K562 (cell line): ENCODE data around the gene RASIP1. TPM values are rescaled to one million over a fixed set of nuclear protein-coding genes. Genes with fewer than 3 reads are reported as not detected.

Experiments used
- E2F3 ChIP-seq: fragments of 250-450 bp; sonication (Bioruptor Pico); IDR thresholded peaks from 2 replicates; pipeline ENCODE4 v1.4.0; 2020; ENCODE audit warnings: mild to moderate bottlenecking
- EWSR1 ChIP-seq: fragments of 450-650 bp; IDR thresholded peaks from 2 replicates; pipeline ENCODE4 v1.6.1; 2018; ENCODE audit warnings: borderline replicate concordance, mild to moderate bottlenecking, low read depth, moderate library complexity; ENCODE audit not compliant: partially characterized antibody
- GTF2E2 ChIP-seq: fragments of 200-800 bp; sonication (Bioruptor generic); IDR thresholded peaks from 2 replicates; pipeline ENCODE4 v1.6.1; 2016; ENCODE audit warnings: missing genetic modification characterization, missing compliant biosample characterization
- HCFC1 ChIP-seq: IDR thresholded peaks from 2 replicates; pipeline ENCODE4 v1.6.1; 2012; ENCODE audit warnings: low read depth, low read length, improper control_type of control experiment
- HLTF ChIP-seq: fragments of 450-650 bp; IDR thresholded peaks from 2 replicates; pipeline ENCODE4 v1.6.1; 2016
- JUNB ChIP-seq: fragments of 450-650 bp; formaldehyde crosslinking; conservative IDR thresholded peaks from 2 replicates; pipeline ENCODE4 v1.4.0; 2020; ENCODE audit warnings: mild to moderate bottlenecking
- MIER1 ChIP-seq: fragments of 450-650 bp; IDR thresholded peaks from 2 replicates; pipeline ENCODE4 v1.6.1; 2016; ENCODE audit warnings: antibody characterized with exemption, mild to moderate bottlenecking, low read depth
- MYNN ChIP-seq, 2 experiments: sonication (generic); formaldehyde crosslinking in 1 of 2; IDR thresholded peaks; 2 replicates each; pipeline versions ENCODE4 v1.5.0 to v1.6.1; 2016 to 2020; ENCODE audit warnings: antibody characterized with exemption in 1 of 2, missing genetic modification reagents in 1 of 2
- NCOA4 ChIP-seq: fragments of 450-650 bp; IDR thresholded peaks from 2 replicates; pipeline ENCODE4 v1.6.1; 2018; ENCODE audit warnings: mild to moderate bottlenecking; ENCODE audit not compliant: partially characterized antibody
- TEAD2 ChIP-seq: fragments of 450-650 bp; IDR thresholded peaks from 2 replicates; pipeline ENCODE4 v1.6.1; 2016; ENCODE audit warnings: missing genetic modification characterization, control low read depth, missing compliant biosample characterization
- WHSC1 ChIP-seq: IDR thresholded peaks from one replicate; pipeline ENCODE4 v1.6.1; 2012; ENCODE audit warnings: low read length, control low read depth, inconsistent platforms
- ZFX ChIP-seq: sonication (generic); formaldehyde crosslinking; IDR thresholded peaks from 2 replicates; pipeline ENCODE4 v1.8.0; 2022; ENCODE audit warnings: mild to moderate bottlenecking, missing genetic modification reagents, moderate library complexity
- ZNF212 ChIP-seq: fragments of 450-650 bp; formaldehyde crosslinking; IDR thresholded peaks from 2 replicates; pipeline ENCODE4 v1.4.0; 2020; ENCODE audit warnings: mild to moderate bottlenecking
- ZNF551 ChIP-seq: fragments of 250-450 bp; sonication (Bioruptor Pico); IDR thresholded peaks from 2 replicates; pipeline ENCODE4 v1.5.0; 2021; ENCODE audit warnings: mild to moderate bottlenecking, moderate library complexity
- ZNF561 ChIP-seq: fragments of 450-650 bp; formaldehyde crosslinking; conservative IDR thresholded peaks from 2 replicates; pipeline ENCODE4 v1.4.0; 2020; ENCODE audit warnings: mild to moderate bottlenecking, moderate library complexity
- polyA plus RNA-seq, 8 experiments: library from polyadenylated mRNA; depleted of rRNA in 4 of 8; stranded (reverse) in 5 of 8; unstranded in 3 of 8; fragments of >200 nt; fragmentation: Nextera tagmentation in 2 of 8; fragmentation: Illumina TruSeq in 1 of 8; extraction: Ambion mirVana in 2 of 8; extraction: Trizol in 1 of 8; gene quantifications; 2 replicates each; pipeline versions ENCODE4 v1.2.1 to v1.2.3, GENCODE V29; 2011 to 2014; ENCODE audit warnings: inconsistent platforms in 1 of 8, missing spikeins in 1 of 8
- total RNA-seq, 7 experiments: library from RNA; depleted of rRNA in 6 of 7; stranded (reverse); fragments of >200 nt in 6 of 7; fragmentation: Illumina TruSeq in 2 of 7; extraction: Trizol in 2 of 7; gene quantifications; 2 replicates each; pipeline versions ENCODE4 v1.2.1 to v1.2.3, GENCODE V29; 2011 to 2021; ENCODE audit warnings: low replicate concordance in 1 of 7
- TF ChIP-seq, protein P1 (sequence below): sonication (generic); formaldehyde crosslinking; IDR thresholded peaks from 2 replicates; pipeline ENCODE4 v1.8.1; 2023; ENCODE audit warnings: missing genetic modification reagents, mild to moderate bottlenecking, borderline replicate concordance
- TF ChIP-seq, protein P2 (sequence below): sonication (generic); formaldehyde crosslinking; IDR thresholded peaks from 2 replicates; pipeline ENCODE4 v1.5.0; 2020; ENCODE audit warnings: missing genetic modification reagents
- TF ChIP-seq, protein P3 (sequence below): fragments of 250-450 bp; sonication (Bioruptor Pico); IDR thresholded peaks from 2 replicates; pipeline ENCODE4 v1.8.0; 2021; ENCODE audit warnings: moderate library complexity, mild to moderate bottlenecking, inconsistent platforms
- TF ChIP-seq, protein P4 (sequence below): sonication (generic); formaldehyde crosslinking; IDR thresholded peaks from 2 replicates; pipeline ENCODE4 v1.8.0; 2022; ENCODE audit warnings: missing genetic modification reagents, mild to moderate bottlenecking, borderline replicate concordance
- TF ChIP-seq, protein P5 (sequence below): fragments of 450-650 bp; formaldehyde crosslinking; IDR thresholded peaks from 2 replicates; pipeline ENCODE4 v1.4.0; 2022; ENCODE audit warnings: missing genetic modification characterization

The RASIP1 gene
- total and polyA plus RNA-seq, 9 of the 15 experiments (the other 6 are each of a cell fraction or from before 2014, with no cell fraction given), result 0.20 to 4.7 (median 1.5) TPM

DNA sequence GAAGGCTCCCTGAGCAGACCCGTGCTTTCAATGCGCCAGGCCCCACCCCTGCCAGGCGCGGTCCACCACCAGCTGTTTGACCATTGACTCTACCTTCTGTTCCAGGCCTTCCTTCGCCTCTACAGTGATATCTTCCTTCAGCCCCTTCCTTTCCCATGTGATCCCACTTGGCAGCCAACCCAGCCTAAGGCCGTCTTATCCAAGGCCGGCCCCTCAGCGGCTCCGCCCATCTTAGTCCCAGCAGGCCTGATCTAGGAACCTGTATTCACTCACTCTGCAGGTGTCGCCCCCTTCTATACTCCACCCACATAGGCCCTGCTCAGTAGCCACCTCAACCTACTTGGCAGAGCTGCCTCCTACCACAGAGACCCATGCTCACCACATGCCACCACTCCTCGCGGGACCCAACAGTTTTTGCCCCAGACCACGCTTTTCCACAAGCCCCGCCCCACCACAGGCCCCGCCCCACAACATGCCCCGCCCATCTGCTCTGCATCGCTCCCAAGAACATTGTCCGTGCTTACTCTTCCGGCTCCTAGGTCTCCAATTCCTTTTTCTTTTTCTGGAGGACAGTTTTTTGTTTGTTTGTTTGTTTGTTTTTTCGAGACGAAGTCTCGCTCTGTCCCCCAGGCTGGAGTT is 2.9 kb downstream of the RASIP1 start (continued):
- TF ChIP-seq, protein P1, sequence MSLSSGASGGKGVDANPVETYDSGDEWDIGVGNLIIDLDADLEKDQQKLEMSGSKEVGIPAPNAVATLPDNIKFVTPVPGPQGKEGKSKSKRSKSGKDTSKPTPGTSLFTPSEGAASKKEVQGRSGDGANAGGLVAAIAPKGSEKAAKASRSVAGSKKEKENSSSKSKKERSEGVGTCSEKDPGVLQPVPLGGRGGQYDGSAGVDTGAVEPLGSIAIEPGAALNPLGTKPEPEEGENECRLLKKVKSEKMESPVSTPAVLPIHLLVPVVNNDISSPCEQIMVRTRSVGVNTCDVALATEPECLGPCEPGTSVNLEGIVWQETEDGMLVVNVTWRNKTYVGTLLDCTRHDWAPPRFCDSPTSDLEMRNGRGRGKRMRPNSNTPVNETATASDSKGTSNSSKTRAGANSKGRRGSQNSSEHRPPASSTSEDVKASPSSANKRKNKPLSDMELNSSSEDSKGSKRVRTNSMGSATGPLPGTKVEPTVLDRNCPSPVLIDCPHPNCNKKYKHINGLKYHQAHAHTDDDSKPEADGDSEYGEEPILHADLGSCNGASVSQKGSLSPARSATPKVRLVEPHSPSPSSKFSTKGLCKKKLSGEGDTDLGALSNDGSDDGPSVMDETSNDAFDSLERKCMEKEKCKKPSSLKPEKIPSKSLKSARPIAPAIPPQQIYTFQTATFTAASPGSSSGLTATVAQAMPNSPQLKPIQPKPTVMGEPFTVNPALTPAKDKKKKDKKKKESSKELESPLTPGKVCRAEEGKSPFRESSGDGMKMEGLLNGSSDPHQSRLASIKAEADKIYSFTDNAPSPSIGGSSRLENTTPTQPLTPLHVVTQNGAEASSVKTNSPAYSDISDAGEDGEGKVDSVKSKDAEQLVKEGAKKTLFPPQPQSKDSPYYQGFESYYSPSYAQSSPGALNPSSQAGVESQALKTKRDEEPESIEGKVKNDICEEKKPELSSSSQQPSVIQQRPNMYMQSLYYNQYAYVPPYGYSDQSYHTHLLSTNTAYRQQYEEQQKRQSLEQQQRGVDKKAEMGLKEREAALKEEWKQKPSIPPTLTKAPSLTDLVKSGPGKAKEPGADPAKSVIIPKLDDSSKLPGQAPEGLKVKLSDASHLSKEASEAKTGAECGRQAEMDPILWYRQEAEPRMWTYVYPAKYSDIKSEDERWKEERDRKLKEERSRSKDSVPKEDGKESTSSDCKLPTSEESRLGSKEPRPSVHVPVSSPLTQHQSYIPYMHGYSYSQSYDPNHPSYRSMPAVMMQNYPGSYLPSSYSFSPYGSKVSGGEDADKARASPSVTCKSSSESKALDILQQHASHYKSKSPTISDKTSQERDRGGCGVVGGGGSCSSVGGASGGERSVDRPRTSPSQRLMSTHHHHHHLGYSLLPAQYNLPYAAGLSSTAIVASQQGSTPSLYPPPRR (CRISPR knock-in tag), result no peak
- TF ChIP-seq ZNF551 (CRISPR knock-in tag), result no peak
- TF ChIP-seq E2F3 (CRISPR knock-in tag), result no peak
- no peak for TF ChIP-seq ZNF212 (CRISPR knock-in tag)
- TF ChIP-seq NCOA4, result no peak
- no peak for TF ChIP-seq HLTF
- TF ChIP-seq JUNB (CRISPR knock-in tag), result no peak
- TF ChIP-seq EWSR1, result no peak
- TF ChIP-seq, protein P2, sequence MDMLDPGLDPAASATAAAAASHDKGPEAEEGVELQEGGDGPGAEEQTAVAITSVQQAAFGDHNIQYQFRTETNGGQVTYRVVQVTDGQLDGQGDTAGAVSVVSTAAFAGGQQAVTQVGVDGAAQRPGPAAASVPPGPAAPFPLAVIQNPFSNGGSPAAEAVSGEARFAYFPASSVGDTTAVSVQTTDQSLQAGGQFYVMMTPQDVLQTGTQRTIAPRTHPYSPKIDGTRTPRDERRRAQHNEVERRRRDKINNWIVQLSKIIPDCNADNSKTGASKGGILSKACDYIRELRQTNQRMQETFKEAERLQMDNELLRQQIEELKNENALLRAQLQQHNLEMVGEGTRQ (CRISPR knock-in tag), result peak; percentile 69
- no peak for TF ChIP-seq MIER1
- TF ChIP-seq MYNN (IDR thresholded peaks at IDR 0.05), result no peak
- TF ChIP-seq MYNN (CRISPR knock-in tag; IDR thresholded peaks at IDR 0.05), result no peak
- TF ChIP-seq ZFX (CRISPR knock-in tag), result peak; percentile 73
- TF ChIP-seq, protein P3, sequence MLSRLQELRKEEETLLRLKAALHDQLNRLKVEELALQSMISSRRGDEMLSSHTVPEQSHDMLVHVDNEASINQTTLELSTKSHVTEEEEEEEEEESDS, result no peak
- TF ChIP-seq ZNF561, result no peak
- TF ChIP-seq, protein P4, sequence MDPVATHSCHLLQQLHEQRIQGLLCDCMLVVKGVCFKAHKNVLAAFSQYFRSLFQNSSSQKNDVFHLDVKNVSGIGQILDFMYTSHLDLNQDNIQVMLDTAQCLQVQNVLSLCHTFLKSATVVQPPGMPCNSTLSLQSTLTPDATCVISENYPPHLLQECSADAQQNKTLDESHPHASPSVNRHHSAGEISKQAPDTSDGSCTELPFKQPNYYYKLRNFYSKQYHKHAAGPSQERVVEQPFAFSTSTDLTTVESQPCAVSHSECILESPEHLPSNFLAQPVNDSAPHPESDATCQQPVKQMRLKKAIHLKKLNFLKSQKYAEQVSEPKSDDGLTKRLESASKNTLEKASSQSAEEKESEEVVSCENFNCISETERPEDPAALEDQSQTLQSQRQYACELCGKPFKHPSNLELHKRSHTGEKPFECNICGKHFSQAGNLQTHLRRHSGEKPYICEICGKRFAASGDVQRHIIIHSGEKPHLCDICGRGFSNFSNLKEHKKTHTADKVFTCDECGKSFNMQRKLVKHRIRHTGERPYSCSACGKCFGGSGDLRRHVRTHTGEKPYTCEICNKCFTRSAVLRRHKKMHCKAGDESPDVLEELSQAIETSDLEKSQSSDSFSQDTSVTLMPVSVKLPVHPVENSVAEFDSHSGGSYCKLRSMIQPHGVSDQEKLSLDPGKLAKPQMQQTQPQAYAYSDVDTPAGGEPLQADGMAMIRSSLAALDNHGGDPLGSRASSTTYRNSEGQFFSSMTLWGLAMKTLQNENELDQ (CRISPR knock-in tag), result no peak
- TF ChIP-seq, protein P5, sequence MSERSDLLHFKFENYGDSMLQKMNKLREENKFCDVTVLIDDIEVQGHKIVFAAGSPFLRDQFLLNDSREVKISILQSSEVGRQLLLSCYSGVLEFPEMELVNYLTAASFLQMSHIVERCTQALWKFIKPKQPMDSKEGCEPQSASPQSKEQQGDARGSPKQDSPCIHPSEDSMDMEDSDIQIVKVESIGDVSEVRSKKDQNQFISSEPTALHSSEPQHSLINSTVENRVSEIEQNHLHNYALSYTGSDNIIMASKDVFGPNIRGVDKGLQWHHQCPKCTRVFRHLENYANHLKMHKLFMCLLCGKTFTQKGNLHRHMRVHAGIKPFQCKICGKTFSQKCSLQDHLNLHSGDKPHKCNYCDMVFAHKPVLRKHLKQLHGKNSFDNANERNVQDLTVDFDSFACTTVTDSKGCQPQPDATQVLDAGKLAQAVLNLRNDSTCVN (CRISPR knock-in tag), result no peak
- no peak for TF ChIP-seq GTF2E2 (tag)
- TF ChIP-seq TEAD2, result no peak
- no peak for TF ChIP-seq HCFC1
- TF ChIP-seq WHSC1, result no peak
